IPS-NIHi7 (cell line): Measurements from ENCODE around the gene OPCML.
A peak's percentile ranks its signal among the peaks of the same experiment; 100 is the strongest.

Source experiments
- DNase-seq: peaks from one replicate; pipeline ENCODE4 v3.0.0; 2012; ENCODE audit warnings: mixed read lengths; ENCODE audit errors: extremely low spot score

The OPCML gene

DNA sequence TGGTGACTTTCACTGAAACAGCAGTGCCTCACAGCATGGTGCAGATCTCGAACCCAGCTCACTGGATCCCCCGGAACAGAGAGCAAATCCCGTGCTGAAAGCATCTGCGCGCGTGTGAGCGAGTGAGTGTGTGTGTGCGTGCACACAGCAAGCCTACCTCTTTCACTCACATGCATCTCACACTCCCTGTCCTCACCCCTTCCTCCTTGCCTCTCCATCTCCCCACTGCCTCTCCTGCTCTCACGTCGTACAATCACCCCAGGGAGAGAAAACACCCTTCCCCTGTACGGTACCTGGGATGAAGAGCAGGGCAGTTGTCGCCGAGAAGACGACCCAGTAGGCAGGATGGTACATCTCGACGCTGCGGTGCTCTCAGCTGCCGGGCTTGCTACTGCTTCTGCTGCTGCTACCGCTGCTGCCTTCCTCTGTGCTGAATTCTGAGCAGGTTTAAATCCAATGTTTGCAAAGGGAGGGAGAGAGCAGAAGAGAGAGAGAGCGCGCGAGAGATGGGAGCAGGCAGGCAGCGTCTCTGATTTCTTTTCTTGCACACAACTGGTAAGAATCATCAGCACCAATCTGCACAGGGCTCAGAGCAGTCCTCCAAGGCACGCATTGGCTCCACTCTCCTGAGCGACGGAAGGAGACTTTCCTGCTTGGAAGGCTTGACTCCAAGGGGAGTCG is at the start of gene OPCML:
Gene OPCML, minus strand, starts transcription at position 531 of the 681 bp plus-strand sequence.
- no peak for DNase-seq

DNA sequence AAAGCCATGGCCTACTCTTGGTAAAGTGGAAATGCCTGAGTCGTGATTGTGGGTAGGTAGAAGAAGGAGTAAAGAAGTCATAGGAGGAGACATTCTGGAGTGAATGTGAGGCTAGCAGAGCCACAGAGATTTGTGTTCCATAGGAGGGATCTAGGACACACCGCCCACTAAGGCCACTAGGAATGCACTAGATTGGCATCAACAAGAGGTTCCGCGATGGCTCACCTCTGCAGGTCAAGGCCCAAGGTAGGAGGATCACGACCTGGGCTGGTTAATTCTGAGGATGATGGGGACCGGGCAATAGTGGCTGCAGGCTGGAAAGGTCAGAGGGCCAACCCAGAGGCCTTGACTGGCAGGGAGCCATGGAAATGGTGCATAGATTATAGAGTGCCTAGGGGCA is 48.8 kb upstream of the OPCML start:
- no peak for DNase-seq

- DNase-seq, result peak; percentile 56
Observed at GRCh38 chr11:133579165-133580031, 47.1 kb upstream of the OPCML start.

- DNase-seq, result no peak
Observed at GRCh38 chr11:133577403-133577802, 45.1 kb upstream of the OPCML start.

DNA sequence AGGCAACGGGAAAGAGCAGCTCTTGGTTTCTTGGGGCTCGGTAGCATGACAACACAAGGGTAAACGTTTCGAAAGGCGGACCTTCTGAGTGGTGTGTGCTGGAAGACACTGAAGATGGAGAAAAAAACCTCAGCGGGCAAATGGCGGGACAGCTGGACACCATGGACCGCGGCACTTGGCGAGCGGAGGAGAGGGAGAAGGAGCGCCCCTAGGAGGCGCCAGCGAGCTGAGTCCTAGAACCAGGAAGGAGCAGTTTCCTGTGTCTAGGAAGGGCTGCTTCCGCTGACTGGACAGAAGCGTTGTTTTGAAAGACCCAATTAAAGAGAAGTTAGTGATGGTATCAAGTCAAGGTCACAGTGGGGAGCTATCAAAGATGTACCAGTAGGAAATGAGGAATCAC is 44.0 kb upstream of the OPCML start:
- DNase-seq, result peak; percentile 77

GRCh38 chr11:133573081-133573480 is 40.8 kb upstream of the OPCML start:
- DNase-seq, result no peak

DNA sequence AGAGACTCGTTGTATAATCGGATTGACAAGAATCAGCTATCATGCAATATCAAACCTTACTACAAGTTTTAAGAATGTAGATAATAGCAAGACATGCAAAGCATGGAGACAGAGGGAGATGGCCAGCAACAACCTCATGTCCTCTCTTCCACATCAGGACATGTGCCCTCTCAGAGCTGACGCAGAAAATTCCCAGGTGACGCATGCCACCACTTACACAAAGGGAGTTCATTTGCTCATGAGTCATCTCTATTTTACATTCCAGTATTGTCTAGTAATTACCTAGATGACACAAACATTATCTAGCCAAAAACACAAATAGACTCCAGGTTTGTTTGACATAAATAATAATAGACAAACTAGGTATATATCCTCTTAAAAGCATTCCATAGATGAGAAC is 38.1 kb upstream of the OPCML start:
- DNase-seq, result no peak

DNA sequence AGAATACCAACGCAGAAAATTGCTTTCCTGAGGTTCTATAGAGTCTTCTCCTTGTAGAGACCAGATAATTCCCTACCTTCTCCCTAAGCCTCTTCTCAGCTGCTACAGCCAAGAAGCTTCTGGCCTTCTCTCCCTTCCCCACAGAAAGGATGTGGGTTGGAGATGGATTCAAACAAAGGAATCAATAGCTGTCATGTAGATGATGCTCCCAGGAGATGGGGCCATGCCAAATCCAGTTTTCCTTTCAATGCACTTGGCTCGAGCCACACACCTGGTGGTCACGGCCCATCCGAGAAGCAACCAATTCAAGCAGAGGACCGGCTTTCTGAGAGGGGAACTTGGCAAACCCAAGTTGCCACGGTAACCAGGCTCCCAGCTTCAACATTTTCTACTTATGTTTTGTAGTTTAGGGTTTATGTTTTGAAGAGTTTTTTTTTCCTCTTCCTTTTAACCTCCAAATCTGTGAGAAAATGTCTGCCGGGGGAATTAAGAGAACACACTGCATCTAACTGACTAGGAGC is 31.3 kb upstream of the OPCML start:
- no peak for DNase-seq

DNA sequence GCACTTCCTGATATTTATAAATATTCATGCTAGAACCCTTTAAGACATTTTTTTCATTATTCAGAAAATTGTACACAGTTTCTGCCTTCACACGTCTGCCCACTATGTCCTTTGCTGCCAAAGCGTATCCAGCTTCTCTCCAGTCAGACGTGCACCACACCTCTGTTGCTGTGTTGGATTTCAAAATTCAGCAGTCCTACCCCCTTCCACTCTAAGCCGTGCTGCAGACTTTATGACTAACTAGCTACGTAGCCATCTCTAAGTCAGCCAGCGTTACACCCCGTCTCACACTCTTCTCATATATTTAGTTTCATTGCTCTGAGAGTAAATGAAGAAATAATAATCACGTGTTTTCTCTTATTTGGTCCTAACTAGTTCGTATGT is 28.2 kb upstream of the OPCML start:
- DNase-seq, result no peak

GRCh38 chr11:133559833-133560471 is 27.7 kb upstream of the OPCML start:
- DNase-seq, result no peak

DNA sequence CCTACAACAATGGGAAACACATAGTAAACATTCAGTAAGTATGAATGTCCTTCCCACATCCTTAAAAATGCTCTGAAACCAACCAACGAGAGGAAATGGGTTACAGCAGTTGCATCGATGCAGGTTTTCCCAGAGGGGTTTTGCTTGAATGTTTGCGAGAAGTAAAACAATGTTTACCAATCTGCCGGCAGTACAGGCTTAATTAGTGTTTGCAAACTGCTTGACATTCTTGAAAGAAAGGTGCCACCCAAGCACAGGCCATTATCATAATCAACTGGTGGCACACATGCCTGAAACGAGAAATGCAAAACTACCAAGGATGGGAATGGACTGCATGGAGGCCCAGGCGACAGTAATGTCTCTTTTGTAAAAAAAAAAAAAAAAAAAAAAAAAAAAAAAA is 27.1 kb upstream of the OPCML start:
- DNase-seq, result no peak

- no peak for DNase-seq
Observed at GRCh38 chr11:133555034-133555433, 22.7 kb upstream of the OPCML start.

DNA sequence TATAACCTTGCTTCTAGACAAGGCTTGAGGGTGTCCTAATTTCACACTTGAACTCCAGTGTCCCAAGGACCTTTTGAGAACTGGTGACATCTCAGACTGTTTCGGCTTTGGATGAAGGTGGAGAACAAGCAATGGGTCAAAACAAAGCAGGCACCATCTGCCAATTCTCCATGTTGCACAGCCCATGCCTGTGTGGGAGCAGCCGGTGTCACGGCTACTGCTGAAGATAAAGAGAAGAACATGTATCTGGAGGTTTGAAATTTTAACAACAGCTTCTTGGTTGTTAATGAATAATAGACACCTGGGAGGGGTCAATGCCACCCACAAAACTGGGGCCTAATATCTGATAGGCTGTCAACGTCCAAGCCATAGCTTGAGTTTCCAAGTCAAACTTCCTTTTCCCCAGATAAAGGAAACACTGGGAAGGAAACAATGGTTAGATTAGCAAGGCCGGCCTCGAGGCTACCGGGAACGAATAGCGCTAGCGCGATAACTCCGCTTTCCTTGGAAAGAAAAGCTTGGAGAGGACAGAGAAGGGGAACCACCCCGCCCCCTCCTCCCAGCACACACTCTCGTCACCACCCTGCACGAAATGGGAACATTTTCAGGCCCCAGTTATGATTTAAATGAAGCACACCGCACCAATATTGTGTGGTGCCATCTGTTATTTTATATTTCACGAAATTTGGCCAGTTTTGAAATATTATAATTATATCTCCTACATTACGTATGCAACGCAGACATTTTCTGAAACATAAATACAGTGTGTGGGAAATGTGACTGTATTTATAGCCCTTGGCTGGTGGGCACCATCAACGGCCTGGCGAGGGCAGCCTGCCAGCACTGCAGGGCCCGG is 21.8 kb upstream of the OPCML start:
- no peak for DNase-seq

DNA sequence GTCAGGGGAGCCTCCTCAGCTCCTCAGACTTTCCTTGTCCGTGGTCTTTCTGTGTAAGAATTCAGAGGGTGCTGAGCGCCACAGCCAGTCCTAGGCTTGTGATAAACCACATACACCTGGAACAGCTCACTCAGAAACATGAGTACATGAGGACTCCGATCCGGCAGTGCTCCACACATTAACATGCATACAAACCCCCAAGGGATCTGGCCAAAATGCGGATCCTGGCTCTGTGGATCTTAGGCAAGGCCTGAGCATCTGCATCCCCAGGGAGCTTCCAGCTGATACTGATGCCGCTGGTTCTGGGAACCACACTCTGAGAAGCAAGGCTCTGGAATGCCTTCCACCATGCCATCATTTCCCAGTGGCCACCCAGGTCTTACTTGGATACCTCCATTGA is 20.6 kb upstream of the OPCML start:
- DNase-seq, result no peak

GRCh38 chr11:133551064-133551463 is 18.8 kb upstream of the OPCML start:
- DNase-seq, result no peak

- DNase-seq, result no peak
Observed at GRCh38 chr11:133549826-133550225, 17.5 kb upstream of the OPCML start.

- DNase-seq, result no peak
Observed at GRCh38 chr11:133548641-133549040, 16.3 kb upstream of the OPCML start.

- DNase-seq, result peak; percentile 26
Observed at GRCh38 chr11:133547808-133548494, 15.7 kb upstream of the OPCML start.

DNA sequence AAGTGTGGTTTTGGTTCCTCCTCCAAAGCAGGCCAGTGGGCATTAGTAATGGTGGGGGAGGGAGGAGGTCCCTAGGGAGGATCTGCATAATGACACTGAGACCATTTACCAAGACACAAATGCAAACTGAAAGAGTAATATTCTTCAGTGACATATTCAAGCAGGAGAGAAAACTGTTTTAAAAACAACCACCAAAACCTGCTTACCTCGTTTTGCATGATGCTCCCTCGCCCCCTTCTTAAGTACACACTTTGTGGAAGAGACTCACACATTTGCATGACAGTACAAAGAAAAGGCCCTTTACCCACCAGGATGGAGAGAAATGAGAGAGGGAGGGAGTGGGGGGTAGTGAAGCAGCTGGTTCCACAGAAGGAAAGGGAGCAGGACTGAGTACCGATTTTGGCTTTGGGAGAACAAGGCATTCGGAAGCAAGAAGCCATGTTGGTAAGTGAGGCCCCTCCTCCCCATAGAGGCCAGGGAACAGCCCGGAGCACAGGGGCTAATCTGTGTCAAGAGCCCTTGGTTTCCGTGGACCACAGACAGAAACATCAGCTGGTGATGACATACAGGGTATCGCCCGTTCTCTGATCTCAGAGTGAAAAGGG is 13.0 kb upstream of the OPCML start:
- DNase-seq, result peak; percentile 50

DNA sequence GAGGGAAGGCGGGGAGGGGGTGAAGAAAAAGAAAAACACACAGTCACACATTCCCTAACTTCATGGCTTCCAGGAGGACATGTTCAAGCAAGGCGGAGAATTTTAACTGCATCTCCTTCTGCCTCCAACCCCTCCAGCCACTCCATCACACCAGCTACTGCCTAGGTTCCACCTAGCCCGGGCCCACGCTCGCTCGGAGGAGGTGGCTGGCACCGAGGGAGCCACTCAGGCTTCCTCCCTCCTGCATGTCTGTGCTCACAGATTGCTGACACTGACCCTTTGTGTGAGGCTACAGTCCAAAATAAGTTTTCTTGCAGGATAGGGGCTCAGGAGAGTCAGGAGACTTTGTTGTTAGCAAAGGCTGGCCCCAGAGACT is 9.4 kb upstream of the OPCML start:
- no peak for DNase-seq
